ENCODE measurements around the gene ARAP3.

ARAP3 gene

GRCh38 chr5:141672071-141672840, 9.8 kb downstream of the ARAP3 start:
- no peak for DNase-seq (ENCODE audit: low spot score)

GRCh38 chr5:141669520-141669919, 12.5 kb downstream of the ARAP3 start:
- DNase-seq (ENCODE audit: low spot score): no peak

- no peak for DNase-seq (ENCODE audit: low spot score)
Observed at GRCh38 chr5:141668601-141669265, 13.3 kb downstream of the ARAP3 start.

GRCh38 chr5:141665995-141666940, 15.8 kb downstream of the ARAP3 start:
- DNase-seq (ENCODE audit: low spot score): no peak

- peak; percentile 82 for DNase-seq (ENCODE audit: low spot score)
Observed at GRCh38 chr5:141664733-141665461, 17.1 kb downstream of the ARAP3 start.

- DNase-seq (ENCODE audit: low spot score): no peak
Observed at GRCh38 chr5:141663506-141663905, 18.5 kb downstream of the ARAP3 start.

- DNase-seq (ENCODE audit: low spot score): no peak
Observed at GRCh38 chr5:141662028-141662427, 20.0 kb downstream of the ARAP3 start.

GRCh38 chr5:141657937-141658545, 24.0 kb downstream of the ARAP3 start:
- DNase-seq (ENCODE audit: low spot score): no peak

- no peak for DNase-seq (ENCODE audit: low spot score)
Observed at GRCh38 chr5:141657404-141657803, 24.6 kb downstream of the ARAP3 start.

GRCh38 chr5:141656396-141656795, 25.6 kb downstream of the ARAP3 start:
- DNase-seq (ENCODE audit: low spot score): no peak

GRCh38 chr5:141655020-141655419, 27.0 kb downstream of the ARAP3 start:
- no peak for DNase-seq (ENCODE audit: low spot score)

- no peak for DNase-seq (ENCODE audit: low spot score)
Observed at GRCh38 chr5:141654298-141654697, 27.7 kb downstream of the ARAP3 start.

GRCh38 chr5:141651728-141652105, 30.3 kb downstream of the ARAP3 start:
- peak; percentile 36 for DNase-seq (ENCODE audit: low spot score)

GRCh38 chr5:141650851-141651727, 30.9 kb downstream of the ARAP3 start, which contains the start of gene FCHSD1:
FCHSD1 (minus strand) TSS chr5:141651418; CDS start chr5:141651368, 50 bp downstream.
- peak; percentile 92 for DNase-seq (ENCODE audit: low spot score)

- no peak for DNase-seq (ENCODE audit: low spot score)
Observed at GRCh38 chr5:141649972-141650371, 32.1 kb downstream of the ARAP3 start.

- no peak for DNase-seq (ENCODE audit: low spot score)
Observed at GRCh38 chr5:141649056-141649688, 32.9 kb downstream of the ARAP3 start.

- DNase-seq (ENCODE audit: low spot score): no peak
Observed at GRCh38 chr5:141647851-141648250, 34.2 kb downstream of the ARAP3 start.

- no peak for DNase-seq (ENCODE audit: low spot score)
Observed at GRCh38 chr5:141647242-141647641, 34.8 kb downstream of the ARAP3 start.

- DNase-seq (ENCODE audit: low spot score): no peak
Observed at GRCh38 chr5:141646026-141646425, 36.0 kb downstream of the ARAP3 start.
